PC-9 (cell line): ENCODE results near the gene CROCC2.

Experiments used
- EZH2 ChIP-seq: fragments of 200-600 bp; sonication (generic); IDR thresholded peaks from 2 replicates; pipeline ENCODE4 v1.8.0; 2017; ENCODE audit warnings: antibody characterized with exemption, low read depth
- TF ChIP-seq, protein P1 (sequence below): fragments of 200-600 bp; sonication (generic); conservative IDR thresholded peaks from 2 replicates; pipeline ENCODE4 v1.6.1; 2017; ENCODE audit warnings: mixed run types, antibody characterized with exemption, mild to moderate bottlenecking, moderate library complexity

DNA sequence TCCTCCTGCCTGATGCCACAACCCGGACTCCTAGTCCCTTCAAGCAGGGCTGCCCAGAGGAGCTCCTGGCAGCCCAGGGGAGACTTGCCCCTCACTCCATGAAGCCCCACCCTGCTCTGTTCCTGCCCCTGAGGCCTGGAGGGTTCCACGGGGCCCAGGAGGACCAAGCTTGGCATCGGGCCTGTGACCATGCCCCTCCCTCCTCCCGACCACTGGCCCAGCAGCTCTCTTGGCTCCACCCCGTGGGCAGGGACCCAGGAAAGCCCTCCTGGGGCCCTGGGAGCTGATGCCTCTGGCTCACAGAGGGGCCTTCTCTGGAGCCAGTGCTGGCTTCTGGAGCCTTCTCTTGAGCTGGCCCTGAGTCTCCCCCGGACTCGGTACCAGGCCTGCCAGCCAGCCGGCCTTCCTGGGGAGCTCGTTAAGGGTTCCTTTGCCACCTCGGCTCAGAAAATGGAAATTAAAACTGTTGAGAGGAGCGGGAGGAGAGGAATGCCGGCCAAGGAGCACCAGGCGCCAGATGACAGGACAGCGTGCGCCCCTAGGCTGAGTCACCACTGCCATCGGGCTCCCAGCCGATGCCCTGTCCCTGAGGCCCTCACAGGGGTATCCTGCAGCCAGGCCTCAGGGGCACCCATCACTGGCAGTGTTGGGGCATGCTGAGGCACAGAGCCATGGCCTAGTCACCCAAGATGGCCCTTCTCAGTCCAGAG is 51.7 kb downstream of the CROCC2 start:
- TF ChIP-seq, protein P1, sequence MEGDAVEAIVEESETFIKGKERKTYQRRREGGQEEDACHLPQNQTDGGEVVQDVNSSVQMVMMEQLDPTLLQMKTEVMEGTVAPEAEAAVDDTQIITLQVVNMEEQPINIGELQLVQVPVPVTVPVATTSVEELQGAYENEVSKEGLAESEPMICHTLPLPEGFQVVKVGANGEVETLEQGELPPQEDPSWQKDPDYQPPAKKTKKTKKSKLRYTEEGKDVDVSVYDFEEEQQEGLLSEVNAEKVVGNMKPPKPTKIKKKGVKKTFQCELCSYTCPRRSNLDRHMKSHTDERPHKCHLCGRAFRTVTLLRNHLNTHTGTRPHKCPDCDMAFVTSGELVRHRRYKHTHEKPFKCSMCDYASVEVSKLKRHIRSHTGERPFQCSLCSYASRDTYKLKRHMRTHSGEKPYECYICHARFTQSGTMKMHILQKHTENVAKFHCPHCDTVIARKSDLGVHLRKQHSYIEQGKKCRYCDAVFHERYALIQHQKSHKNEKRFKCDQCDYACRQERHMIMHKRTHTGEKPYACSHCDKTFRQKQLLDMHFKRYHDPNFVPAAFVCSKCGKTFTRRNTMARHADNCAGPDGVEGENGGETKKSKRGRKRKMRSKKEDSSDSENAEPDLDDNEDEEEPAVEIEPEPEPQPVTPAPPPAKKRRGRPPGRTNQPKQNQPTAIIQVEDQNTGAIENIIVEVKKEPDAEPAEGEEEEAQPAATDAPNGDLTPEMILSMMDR = no peak
- TF ChIP-seq EZH2 = no peak
